Posterior vena cava (tissue), 2 donors: ENCODE results near the gene KCNQ1OT1. TPM values are rescaled to one million over a fixed set of nuclear protein-coding genes. Genes with fewer than 3 reads are reported as not detected.

Source experiments
- DNase-seq: peaks from one replicate; pipeline ENCODE4 v3.0.0-alpha.2; 2020; ENCODE audit warnings: low spot score
- intact Hi-C, 2 donors: fragments of 100-400 bp; cut with DNase I; formaldehyde crosslinking; loops; one replicate each; pipeline versions ENCODE4 v1.14.1 to v1.14.2; 2022 to 2023
- total RNA-seq, 2 donors: library from RNA; stranded (reverse); fragmentation: NEBNext Ultra II Directional; extraction: Animal tissue kit (Norgen Biotek cat#: 25700); gene quantifications; one replicate each; pipeline ENCODE4 v1.2.1, GENCODE V29; 2021
- donor health status: DM: yes; HTN: yes; CAD: no.
- donor health status: DM: yes; HTN: yes; CAD: no.

The KCNQ1OT1 gene
- total RNA-seq, 2 donors from 2014 or later, result 1.8 to 3.5 TPM

GRCh38 chr11:2584812-2585565, 114.8 kb downstream of the KCNQ1OT1 start:
- intact Hi-C loops, result loop anchor here in 1 of 2 donors (5.0 kb wide), 1 partner anchor 112 kb away; the partner anchor contains the start of gene KCNQ1OT1
- DNase-seq, result peak; percentile 54

DNA sequence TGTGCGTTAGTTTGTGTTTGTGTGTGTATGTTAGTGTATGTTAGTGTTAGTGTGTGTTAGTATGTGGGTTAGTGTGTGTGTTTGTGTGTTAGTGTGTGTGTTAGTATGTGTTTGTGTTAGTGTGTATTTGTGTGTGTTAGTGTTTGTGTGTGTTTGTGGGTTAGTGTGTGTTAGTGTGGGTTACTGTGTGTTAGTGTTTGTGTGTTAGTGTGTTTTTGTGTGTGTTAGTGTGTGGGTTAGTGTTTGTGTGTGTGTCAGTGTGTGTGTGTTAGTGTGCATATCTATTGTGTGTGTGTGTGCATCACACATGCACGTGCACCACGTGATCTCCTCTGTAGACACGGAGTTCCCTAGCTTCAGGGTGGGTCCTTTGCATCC, 115.4 kb downstream of the KCNQ1OT1 start:
- intact Hi-C loops, result no loop called here
- DNase-seq, result no peak

DNA sequence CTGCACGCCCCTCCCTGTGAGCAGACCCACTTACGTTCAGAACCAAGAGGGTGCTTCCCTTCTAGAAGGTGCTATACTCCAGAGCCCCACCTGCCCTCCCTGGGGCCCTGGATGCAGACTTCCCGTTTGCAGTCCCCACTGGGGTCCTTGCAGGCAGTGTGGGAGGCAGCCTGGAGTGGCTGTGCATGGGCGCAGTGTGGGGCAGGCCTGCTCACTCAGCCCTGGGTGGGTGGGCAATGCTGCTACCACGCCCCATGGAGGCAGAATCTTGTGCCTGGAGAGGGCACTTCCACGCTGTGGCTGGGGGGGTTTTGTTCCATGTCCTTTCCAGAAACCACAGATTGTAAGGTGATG, 116.2 kb downstream of the KCNQ1OT1 start:
- peak; percentile 37 for DNase-seq
- intact Hi-C loops, result no loop called here

- intact Hi-C loops, result no loop called here
- peak; percentile 68 for DNase-seq
Observed at GRCh38 chr11:2582946-2583604, 116.7 kb downstream of the KCNQ1OT1 start.

DNA sequence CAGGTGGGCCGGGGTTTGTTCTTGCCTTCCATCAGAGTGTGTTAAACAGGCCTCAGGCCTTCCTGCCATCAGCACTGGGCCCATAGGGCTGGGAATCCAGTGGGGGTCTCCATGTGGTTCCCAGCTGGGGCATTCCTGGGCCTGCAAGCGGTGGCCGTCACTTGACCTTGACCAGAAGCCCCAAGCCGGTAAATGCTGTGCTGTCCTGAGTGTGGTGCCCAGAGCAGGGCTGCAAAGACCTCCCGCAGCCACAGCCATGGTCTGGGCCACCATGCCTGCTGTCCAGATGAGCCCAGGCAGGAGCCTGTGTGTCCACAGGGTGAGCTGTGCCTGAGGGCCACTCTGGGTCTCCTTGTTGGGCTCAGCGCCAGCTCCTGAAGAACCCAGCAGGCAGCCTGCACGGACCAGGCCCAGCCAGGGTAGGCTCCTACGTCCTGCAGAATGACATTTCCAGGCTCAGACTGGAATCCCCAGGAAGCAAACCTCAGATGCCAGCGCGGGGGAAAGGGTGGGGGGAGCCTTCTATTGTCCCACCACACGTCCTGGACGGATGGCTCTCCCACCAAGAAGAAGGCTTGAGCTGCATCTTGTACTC, 117.3 kb downstream of the KCNQ1OT1 start:
- intact Hi-C loops, result no loop called here
- peak; percentile 62 for DNase-seq

- DNase-seq, result peak; percentile 68
- intact Hi-C loops, result loop anchor here in 1 of 2 donors (1.0 kb wide), 1 partner anchor 127 kb away; no protein-coding TSS in a partner anchor
Observed at GRCh38 chr11:2581931-2582350, 117.9 kb downstream of the KCNQ1OT1 start.

DNA sequence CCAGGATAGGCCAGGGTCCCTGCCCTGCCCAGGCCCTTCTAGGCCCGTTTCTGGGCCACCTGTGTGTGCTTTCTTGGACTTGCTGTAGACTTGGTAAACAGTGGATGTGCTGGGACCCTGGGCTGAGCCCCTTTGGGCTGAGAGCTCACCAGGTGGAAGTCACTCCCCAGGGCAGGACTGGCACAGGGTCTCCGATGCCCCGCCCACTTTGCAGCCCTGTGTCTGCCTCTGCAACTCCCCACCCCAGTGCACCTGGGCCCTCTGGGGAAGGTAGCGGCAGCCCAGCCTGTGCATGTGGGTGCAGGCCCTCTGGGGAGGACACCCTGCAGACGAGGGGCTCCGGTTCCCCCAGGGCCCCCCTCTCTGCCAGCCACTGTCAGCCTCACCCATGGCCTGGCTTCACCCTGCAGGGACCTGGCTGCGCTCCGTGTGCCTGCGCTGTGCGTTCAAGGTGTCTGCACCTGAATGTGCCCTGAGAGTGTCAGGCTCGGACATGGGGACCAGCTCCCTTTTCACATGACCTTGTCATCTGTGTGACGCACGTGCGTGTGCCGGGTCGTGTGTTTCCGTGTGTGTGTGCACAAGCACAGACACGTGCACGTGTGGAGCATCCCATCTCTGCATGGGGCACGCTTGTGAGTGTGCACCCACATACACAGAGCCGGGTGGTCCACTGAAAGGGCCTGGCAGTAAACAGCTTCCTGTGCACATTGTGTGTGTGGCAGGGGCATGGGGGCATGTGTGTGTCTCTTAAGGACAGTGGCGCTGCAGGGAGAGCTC, 118.5 kb downstream of the KCNQ1OT1 start:
- peak; percentile 80 for DNase-seq
- intact Hi-C loops, result loop anchor here in 1 of 2 donors (1.0 kb wide), 1 partner anchor 128 kb away; no protein-coding TSS in a partner anchor

- DNase-seq, result peak; percentile 68
- intact Hi-C loops, result loop anchor here in 1 of 2 donors (1.0 kb wide), 1 partner anchor 129 kb away; no protein-coding TSS in a partner anchor
Observed at GRCh38 chr11:2580571-2581001, 119.2 kb downstream of the KCNQ1OT1 start.

- peak; percentile 76 for DNase-seq
- intact Hi-C loops, result no loop called here
Observed at GRCh38 chr11:2580061-2580421, 119.8 kb downstream of the KCNQ1OT1 start.

GRCh38 chr11:2579315-2580060, 120.3 kb downstream of the KCNQ1OT1 start:
- intact Hi-C loops, result no loop called here
- DNase-seq, result peak; percentile 74

DNA sequence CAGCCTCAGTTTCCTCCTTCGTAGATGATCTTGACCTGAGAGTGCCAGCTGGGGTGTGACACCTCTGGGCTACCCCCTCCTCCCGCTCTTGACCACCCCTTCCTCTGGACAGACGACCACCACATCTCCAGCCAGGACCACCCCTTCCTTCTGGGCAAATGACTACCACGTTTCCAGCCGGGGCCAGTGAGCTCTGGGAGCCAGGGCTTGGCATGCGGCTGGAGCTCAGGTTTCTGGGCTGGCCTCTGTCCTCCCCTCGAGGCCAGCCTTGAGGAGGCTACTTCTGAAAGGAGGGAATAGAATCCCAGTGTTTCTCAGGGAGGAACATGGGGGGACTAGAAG, 120.9 kb downstream of the KCNQ1OT1 start:
- peak; percentile 38 for DNase-seq
- intact Hi-C loops, result no loop called here

GRCh38 chr11:2577991-2578928, 121.5 kb downstream of the KCNQ1OT1 start:
- DNase-seq, result peak; percentile 81
- intact Hi-C loops, result no loop called here

DNA sequence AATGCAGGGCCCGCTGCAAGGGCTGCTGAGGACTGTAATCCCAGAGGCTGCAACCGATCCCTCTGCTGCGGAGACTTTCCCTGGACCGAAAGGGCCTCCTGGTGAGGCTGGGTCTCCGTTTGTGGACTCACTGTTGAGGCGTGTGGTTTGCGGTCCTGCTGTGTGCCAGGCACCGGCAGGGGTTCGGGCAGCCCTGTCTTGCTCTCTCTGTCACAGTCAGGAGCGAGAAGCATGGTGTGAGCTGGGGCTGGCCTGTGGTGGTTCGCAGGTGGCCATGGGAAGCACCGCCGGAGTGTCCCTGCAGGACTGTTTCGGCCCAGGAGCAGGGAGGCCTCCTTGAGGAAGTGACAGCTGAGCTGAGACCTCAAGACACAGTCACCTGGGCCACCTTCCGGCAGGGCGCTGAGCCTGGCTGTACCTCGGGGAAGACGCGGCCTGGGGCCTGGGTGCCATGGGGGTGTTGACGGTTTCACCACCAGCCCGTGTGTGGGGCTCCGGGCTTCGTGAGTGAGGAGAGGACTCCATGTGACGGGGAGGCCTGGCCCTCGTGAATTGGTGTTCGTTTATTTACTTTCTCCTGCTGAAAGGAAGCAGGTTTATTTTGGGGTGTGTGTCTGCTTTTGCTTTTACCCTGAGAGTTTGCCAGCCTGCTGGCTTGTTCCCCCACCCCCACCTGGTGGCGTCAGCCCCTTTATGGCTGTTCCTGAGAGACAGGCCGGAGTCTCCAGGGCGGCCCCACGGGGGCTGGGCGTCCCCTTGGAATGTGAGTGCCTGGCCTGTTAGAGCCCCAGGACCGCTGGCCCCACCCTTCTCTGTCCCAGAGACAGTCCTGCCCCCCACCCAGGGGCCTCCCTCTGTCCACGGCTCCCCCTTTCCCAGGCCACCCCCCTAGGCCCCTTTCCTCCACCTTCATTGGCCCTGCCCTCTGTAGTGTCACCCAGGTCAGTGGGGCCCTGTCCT, 122.5 kb downstream of the KCNQ1OT1 start:
- intact Hi-C loops, result no loop called here
- DNase-seq, result peak; percentile 63

DNA sequence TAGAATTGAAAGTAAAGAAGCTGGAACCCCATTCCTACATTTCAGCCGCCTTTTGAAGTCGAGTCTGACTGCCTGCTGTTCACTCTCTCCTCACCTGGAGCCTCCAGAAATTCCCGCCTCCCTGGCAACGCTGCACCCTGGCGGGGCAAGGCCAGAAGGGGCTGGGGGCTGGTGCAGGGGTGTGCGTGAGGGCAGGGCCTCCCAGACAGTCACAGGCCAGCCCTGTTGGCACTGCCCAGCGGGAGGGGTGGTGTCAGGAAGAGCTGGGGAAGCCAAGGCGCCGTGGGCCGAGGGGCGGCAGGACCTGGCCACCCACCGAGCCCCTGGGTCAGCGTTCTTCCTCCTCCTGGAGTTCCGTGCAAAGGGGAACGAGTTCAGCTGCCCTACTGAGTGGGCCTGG, 123.2 kb downstream of the KCNQ1OT1 start:
- peak; percentile 68 for DNase-seq
- intact Hi-C loops, result no loop called here

DNA sequence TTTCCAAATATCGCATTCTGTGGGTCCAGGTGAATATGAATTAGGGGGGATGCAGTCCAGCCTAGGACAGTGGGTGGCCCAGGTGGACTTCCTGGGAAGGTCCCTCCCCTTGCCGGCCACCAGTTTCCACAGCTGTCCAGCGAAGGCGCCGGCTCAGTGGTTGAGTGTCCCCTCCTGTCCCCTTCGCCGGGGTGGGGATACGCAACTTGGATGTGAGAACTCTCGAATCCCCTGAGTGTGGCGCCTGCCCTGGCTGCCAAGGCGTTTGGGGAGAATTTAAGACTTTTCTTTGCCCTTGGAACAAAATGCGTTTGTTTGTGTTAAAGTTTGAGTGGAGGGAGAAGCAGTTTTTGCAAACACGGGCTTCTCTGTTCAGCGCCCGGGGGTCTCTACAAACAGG, 123.7 kb downstream of the KCNQ1OT1 start:
- peak; percentile 62 for DNase-seq
- intact Hi-C loops, result no loop called here

DNA sequence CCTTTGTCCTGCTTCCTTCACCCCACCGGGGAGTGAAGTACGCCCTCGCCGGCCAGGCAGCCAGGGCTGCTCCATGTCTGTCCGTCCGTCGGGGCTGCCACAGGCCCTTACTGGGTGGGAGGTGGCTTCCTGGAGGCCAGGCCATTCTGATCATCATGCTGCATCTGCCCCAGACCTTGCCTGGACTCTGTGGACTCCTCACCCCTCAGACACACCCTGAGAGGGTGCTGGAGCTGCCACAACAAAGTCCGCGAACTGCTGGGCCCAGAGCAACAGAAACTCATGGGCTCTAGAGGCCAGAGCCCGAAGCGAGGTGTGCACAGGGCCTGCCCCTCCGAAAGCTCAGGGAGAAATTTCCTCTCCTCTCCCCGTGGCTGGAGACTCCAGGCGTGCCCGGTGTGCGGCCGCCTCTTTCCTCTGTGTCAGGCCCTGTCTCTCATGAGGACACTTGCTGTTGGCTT, 124.2 kb downstream of the KCNQ1OT1 start:
- DNase-seq, result peak; percentile 46
- intact Hi-C loops, result no loop called here
